SIG-M5 treated with dmso at 0.1 percent for 504 hours (cell line): Measurements from ENCODE around the gene TAF1B.

Experiments used
- DNase-seq: peaks from one replicate; lab custom pipeline; 2025; ENCODE audit not compliant: unreplicated experiment; lab: John Stamatoyannopoulos, UW

TAF1B gene

DNA sequence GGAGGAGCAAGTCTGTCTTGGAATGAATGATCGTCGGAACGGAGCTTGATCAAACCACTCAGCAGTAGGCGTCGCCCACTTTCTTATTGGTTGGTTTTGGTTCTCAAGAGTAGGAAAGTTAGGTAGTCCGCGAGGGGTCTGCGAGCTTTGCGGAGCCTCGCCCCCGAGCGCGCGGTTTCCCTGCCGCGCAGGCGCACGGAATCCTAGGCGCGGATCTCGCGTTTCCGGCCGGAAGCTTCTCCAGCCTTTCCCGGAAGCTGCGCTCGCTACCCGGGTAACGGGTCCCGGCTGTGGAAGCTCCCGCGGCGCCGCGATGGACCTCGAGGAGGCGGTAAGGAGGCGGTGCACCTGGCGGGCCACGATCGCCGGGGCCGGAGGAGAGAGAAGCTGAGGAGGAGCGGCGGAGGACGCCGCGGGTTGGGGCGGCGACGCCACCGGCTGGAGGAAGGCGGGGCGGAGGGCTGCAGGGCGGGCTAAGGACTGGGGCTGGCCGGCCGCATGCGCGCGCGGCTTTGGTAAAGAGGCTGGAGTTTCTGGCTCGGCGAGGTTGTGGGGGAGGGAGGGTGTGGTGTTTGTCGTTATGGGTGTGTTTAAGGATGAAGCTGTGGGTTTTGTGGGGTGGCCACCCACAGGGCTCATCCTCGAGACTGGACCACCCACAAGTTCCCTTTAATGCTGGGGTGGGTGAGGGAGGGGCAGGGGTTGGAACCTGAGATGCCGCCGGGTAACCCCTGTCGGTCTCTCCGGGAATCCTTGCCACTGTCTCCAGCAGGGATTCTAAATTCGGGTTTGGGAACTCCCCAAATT is at the start of gene TAF1B:
Gene TAF1B, plus strand, starts transcription at position 246 of the 807 bp plus-strand sequence. Its CDS starts 68 bp downstream, at position 314.
- peak; percentile 96 for DNase-seq

- no peak for DNase-seq
Observed at GRCh38 chr2:9793918-9794717, 49.2 kb upstream of the TAF1B start.

DNA sequence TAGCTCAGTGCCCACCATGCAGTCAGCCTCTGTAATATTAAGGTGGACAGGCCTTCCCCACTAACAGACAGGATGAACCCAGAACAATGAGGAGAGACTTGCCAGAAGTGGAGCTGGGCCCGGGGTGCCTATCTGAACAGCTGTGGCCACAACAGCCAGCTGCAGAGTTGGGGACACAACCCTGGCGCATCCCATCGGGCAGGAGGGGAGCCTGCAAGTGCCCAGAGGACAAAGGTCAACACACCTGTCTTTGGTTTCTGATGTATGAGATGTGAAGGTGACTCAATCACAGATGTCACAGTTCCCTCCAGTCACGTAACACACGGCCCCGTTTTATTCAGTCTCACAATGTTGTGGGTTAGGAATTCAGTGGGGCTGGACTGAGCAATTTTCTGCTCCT is 48.2 kb upstream of the TAF1B start:
- DNase-seq, result no peak

GRCh38 chr2:9796056-9797010 is 46.9 kb upstream of the TAF1B start:
- DNase-seq, result no peak

DNA sequence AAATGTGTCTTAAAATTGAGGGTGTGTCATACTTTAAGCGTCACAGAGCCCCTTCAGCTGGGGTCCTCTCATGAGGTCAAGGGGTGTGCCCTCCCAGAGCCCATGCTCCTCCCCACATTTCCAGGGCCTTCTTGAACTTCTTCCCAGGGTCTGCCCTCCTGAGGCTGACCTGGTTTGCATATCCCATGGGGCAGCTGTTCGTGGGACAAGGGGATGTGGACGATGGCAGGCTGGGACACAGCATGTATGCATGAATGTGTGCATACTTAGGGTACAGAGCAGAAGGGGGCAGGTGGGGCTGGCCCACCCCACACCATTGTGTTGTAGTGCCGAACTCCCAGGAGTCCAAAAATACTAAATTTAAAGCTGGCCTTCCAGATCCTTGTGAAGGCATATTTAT is 46.2 kb upstream of the TAF1B start:
- no peak for DNase-seq

DNA sequence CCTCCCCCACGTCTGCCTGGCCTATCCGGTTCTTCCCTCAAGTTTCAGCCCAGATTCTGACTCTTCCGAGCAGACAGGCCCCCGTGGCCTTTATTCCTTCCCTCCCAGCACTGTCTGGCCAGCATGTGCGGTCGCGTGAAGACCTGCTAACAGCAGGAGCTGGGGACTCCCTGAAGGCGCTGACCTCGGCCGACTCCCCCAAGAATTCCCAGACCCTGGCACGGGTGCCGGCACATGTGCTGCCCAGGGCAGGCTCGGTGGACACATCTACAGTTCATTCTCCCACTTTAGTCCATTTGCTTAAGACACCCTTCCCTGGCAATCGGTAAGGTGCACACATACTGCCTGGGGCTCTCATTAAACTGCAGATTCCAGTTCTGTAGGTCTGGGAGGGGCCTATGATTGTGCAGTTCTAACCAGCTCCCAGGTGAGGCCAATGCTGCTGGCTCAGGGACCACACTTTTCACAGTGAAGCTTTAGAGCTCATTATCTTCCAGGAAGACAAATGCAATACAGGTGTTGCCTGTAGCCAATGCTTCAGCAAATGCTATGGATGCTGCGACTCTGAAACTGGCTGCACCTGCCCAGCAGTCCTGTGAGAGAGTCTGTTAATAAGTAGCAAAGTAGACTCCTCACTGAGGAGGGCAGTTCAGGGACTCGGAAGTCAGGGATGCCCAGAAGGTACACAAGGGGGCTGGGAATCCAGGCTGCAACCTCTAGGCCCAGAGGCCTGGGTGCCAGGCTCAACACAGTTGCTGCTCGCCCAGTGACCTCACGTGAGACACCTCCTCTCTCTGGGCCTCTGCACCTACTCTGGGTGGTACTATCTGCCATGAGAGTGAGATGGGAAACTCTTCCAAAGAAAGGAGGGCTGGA is 45.4 kb upstream of the TAF1B start:
- DNase-seq, result peak; percentile 10

DNA sequence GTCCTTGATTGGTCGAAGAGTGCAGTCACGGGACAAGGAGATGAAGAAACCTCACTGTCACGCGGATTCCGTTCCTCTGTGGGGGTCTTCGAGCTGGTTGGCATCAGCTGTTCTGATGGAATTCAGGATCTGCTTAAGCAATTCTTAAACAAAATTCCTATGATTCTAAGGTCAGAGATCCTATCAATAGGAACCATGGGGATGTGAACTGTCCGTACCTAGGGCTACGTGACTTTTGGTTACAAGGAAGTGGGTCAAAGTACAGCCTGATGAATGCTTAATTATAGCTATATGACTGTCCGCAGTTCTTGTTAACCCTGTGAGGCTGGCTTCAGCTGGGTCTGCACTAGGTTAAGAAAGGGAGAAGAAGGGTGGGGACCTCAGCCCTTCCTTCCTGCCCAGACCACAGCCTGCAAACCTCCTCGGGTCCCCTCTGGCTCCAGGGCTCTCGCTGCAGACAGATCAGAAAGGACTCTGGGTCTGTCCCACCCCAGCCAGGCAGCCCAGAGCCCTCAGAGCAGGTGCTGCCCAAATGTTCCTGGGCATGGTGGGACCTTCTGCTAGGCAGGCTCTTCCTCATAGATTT is 44.2 kb upstream of the TAF1B start:
- no peak for DNase-seq

- peak; percentile 73 for DNase-seq
Observed at GRCh38 chr2:9799729-9800632, 43.3 kb upstream of the TAF1B start.

GRCh38 chr2:9800639-9800974 is 42.7 kb upstream of the TAF1B start:
- no peak for DNase-seq

DNA sequence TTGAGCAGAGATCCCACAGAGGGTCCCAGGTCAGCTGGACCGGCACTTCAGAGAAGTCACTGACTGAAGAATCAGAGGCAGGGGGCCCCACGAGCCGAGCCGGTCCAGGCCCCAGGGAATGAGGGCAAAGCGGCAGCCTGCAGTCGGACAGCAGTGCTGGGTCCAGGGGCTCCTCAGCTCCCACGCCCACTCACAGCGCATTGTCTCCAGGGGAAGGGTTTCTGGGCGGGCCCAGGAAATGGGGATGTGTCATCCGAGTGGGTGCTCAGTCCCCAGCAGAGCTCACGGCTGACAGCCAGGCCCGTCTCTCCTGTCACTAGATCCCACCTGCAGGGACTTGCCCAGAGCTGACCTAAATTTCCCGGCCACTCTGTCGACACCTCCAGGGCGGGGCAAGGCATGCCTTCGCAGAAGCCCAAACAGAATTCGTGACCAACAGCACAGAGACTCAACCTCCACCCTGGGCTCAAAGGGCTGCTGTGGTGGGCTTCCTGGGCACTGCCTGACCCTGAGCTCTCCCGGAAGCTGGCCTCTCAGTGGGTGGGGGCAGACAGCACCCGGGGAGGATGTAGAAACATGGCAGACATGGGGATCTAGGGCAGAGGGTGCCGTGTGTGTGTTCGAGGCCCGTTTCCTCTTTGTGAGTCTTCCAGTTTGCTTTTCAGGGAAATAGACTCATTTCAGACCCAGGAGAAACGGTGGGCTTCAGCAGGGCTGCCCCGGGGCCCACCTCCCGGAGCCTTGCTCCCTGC is 42.1 kb upstream of the TAF1B start:
- peak; percentile 74 for DNase-seq

DNA sequence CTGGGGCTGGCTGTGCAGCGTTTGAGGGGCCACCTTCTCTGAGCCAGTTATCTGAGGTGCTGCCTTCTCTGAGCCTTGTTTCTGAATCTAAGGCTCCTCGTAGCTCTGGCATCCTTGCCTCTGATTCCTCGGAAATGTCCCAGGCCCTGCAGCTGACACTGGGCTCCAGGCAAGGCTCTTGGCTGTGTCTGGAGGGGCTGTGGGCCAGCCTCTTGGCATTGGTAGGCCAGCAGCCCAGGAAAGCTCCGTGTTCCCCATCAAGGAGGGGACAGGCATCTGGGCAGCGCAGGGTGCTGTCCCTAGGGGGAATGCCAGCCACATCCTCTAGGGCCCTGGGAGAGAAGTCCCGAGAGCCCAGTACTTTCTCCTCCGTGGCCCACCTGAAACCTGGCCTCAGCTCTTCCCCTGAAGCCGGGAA is 40.7 kb upstream of the TAF1B start:
- no peak for DNase-seq

DNA sequence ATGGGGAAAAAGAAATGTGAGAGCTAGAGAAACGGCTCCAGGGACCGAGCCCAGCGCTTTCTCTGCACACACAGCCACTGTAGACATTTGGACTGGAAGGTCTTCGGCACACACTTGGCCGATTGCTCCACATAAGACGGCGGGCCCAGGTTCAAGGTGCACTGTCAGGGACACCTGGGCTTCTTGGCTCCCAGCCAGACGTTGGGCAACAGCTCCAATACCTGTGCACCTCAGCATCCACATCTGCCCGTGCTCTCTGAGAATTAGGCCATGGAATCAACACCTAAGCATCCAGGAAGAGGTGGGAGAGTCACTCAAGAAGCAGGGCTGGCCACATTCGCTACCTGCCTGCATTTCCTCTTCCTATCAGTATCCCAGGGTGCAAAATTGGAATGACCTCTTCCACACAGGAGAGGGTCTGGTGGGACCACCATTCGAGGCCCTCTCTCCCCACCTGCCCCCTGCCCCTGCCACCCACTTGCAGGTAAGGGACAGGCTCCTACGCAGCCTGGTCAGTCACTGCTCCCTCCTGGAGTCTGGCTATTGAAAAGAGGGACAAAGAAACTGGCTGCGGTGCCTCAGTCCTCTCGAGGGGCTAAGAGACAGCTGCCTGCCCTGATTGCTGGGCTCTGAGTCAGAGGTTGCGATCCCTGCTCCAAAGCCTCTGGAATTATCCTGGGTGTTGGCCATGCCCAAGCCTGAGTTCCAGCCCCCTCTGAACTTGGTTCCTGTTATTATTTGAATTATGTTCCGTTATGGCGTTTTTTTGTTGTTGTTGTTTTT is 40.1 kb upstream of the TAF1B start:
- no peak for DNase-seq

GRCh38 chr2:9805435-9806297 is 37.6 kb upstream of the TAF1B start:
- DNase-seq, result no peak

DNA sequence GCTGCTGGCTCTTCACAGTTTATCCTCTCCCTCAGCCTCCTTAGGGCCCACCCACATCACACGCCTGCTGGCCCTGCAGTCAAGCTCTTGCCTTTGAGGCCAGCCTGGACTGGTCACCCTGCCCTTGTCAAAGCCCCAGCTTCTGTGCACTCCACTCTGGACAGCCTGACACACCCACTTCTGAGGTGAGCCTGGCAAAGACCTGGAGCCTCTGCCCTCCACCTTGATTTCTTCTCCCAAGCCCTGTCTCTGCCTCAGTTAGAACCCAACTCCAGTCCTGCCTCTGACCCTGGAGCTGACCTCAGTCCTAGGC is 37.0 kb upstream of the TAF1B start:
- DNase-seq, result no peak

DNA sequence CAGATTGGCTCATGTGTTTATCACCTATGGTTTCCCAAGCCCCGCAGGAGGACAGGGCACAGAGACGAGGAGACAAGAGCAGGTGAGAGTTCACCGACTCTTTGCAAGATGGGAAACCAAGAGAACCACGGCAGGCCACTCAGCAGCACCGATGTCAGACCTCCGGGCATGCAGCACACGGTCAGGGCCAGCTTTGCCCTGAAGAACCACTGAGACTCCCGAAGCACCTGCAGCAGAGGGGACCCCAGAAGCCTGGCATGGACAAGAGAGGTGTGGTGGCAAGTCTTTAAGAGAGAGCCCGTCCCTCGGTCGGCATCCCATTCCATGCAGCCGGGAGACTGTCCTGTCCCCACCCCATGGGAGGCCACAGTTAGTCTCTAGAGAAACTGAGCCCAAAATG is 36.6 kb upstream of the TAF1B start:
- DNase-seq, result no peak

DNA sequence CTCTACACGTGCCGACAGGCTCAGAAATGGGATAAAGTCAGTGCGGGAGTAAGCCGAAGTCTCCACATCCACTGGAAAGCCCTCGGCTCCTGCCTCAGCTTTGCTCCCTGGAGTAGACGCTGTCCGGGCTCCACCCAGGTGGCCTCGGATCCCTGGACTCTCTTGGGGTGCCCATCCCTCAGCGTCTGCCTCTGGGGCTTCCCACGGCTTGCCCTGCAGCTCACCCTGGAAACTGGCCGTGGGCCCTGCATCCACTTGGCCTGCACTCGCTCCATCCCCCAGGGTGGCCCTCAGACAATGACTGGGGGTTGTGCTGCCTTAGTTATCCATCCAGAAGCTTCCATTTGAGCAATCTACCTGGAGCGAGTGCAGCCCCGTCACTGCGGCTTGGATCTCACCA is 36.2 kb upstream of the TAF1B start:
- DNase-seq, result no peak
